ENCODE data around the gene TRIO. TPM values are rescaled to one million over a fixed set of nuclear protein-coding genes. Genes with fewer than 3 reads are reported as not detected.

The TRIO gene
- total and polyA plus RNA-seq, 2 of the 8 experiments (the other 6 are each of a cell fraction or from before 2014, with no cell fraction given) = 35.1 to 69.1 TPM

GRCh38 chr5:14267991-14268708 lies 125.0 kb downstream of the TRIO start:
- H3K9ac ChIP-seq (replicated peaks in 1 of 4; ENCODE audit: extremely low read depth in 1 of 4, low read depth in 3 of 4, low read length in 3 of 4) = no peak overlapping the region
- H3K4me3 ChIP-seq (ENCODE audit: extremely low read depth in 1 of 4, insufficient read depth in 2 of 4, low read depth in 3 of 4, low read length in 4 of 4) = no peak overlapping the region
- H3K14ac ChIP-seq (ENCODE audit: insufficient read length) = no peak overlapping the region
- H2BK120ac ChIP-seq (replicated peaks; ENCODE audit: low read depth, low read length) = no peak overlapping the region
- no peak overlapping the region for H4K5ac ChIP-seq (ENCODE audit: insufficient read length, low read depth, low read length)
- H3K79me2 ChIP-seq (ENCODE audit: control insufficient read depth in 1 of 2, insufficient read depth in 2 of 2, low read length in 2 of 2) = peaks cover 8 to 86% of the 10 kb centered on the region in 2 experiments; a peak in 3 of 4 replicates
- peaks cover 4 to 5% of the 10 kb centered on the region in 2 experiments for H4K20me1 ChIP-seq (replicated peaks in 1 of 2; ENCODE audit: control insufficient read depth in 1 of 2, insufficient read depth in 2 of 2, low read length in 2 of 2)
- DNase-seq (ENCODE audit: low read depth in 1 of 2, low spot score in 2 of 2) (no peak), FAIRE-seq (no peak)
- H3K9me3 ChIP-seq (ENCODE audit: insufficient read depth in 2 of 2, low read depth in 1 of 2, low read length in 1 of 2) = no peaks in the 10 kb centered on the region
- no peak overlapping the region for H3K56ac ChIP-seq (replicated peaks; ENCODE audit: insufficient read length, low read depth, low read length)
- no peak overlapping the region for H4K8ac ChIP-seq (ENCODE audit: extremely low read depth, insufficient read depth, low read length)
- no peak overlapping the region for H3K18ac ChIP-seq (ENCODE audit: extremely low read depth, low read length)
- no peak overlapping the region for H2AFZ ChIP-seq (ENCODE audit: low read length)
- H3K23me2 ChIP-seq (ENCODE audit: low read depth, low read length) = no peaks in the 10 kb centered on the region
- 0 out of 2 replicates have a peak overlapping the region, but pooled peaks have one; percentile 73 for H2BK5ac ChIP-seq (ENCODE audit: low read depth, low read length)
- no peak overlapping the region for H3K4me2 ChIP-seq (ENCODE audit: insufficient read depth in 1 of 2, low read depth in 2 of 2, low read length in 2 of 2)
- no peaks in the 10 kb centered on the region; a peak in 1 of 8 replicates for H3K36me3 ChIP-seq (ENCODE audit: control insufficient read depth in 2 of 4, insufficient read depth in 4 of 4, low read length in 3 of 4)
- H3K27ac ChIP-seq (ENCODE audit: low read depth, low read length) = peak overlapping the region; percentile 11; the same call in 1 of the 2 replicates
- WGBS, 2 experiments (ENCODE audit: extremely low coverage in 1 of 2, insufficient coverage in 1 of 2, insufficient read length in 1 of 2, insufficient replicate concordance in 2 of 2, low coverage in 1 of 2, low lambda C conversion rate in 2 of 2, missing lambda C conversion rate in 1 of 2) = 89% methylated on average over 6 of the region's 6 CpGs; no CpG with 5 or more reads in 1 of the 2 experiments
- no peak overlapping the region for H3K4ac ChIP-seq (replicated peaks; ENCODE audit: insufficient read length, low read depth, low read length)
- peak overlapping the region; percentile 78; the same call in 1 of the 2 replicates for H2BK12ac ChIP-seq (ENCODE audit: low read depth, low read length)
- H3K79me1 ChIP-seq (ENCODE audit: low read depth, low read length) = peaks cover 9% of the 10 kb centered on the region; the same call in 1 of the 2 replicates
- POLR2A ChIA-PET (ENCODE audit: partially characterized antibody) = interaction anchor here (1.0 to 2.4 kb wide), 3 partner anchors 9 to 127 kb away, joined by 3 to 8 read pairs (median 3); no protein-coding TSS in a partner anchor
- no peak overlapping the region for H2BK15ac ChIP-seq (ENCODE audit: low read length)
- no peak overlapping the region for H2BK20ac ChIP-seq (ENCODE audit: low read length)
- peak overlapping the region; percentile 42 for H4K91ac ChIP-seq (replicated peaks; ENCODE audit: insufficient read length, low read length)
- H3K23ac ChIP-seq (ENCODE audit: insufficient read length) = no peak overlapping the region
- H3K4me1 ChIP-seq (replicated peaks in 1 of 4; ENCODE audit: control insufficient read depth in 3 of 4, insufficient read depth in 4 of 4, low read length in 3 of 4) = peaks cover 9 to 30% (median 23%) of the 10 kb centered on the region in 4 experiments
- no peak overlapping the region for H2AK5ac ChIP-seq (ENCODE audit: low read depth, low read length)
- no peaks in the 10 kb centered on the region for H3K27me3 ChIP-seq (replicated peaks in 1 of 4; ENCODE audit: control insufficient read depth in 3 of 4, extremely low read depth in 1 of 4, insufficient read depth in 3 of 4, low read length in 3 of 4)
- CTCF ChIA-PET (ENCODE audit: partially characterized antibody) = interaction anchor here (0.6 to 5.4 kb wide), 8 partner anchors 9 to 248 kb away, joined by 3 to 30 read pairs (median 6); partner anchors contain the start of gene TRIO
- TF ChIP-seq SAP30 (IDR thresholded peaks at IDR 0.05; ENCODE audit: insufficient read depth, insufficient replicate concordance, low read length) (no peak), SRF (IDR thresholded peaks at IDR 0.05; ENCODE audit: low read depth, low read length) (no peak), SIN3A (conservative IDR thresholded peaks at IDR 0.05 in 1 of 2, IDR thresholded peaks at IDR 0.05 in 1 of 2; ENCODE audit: low read depth in 1 of 2, low read length in 2 of 2) (no peak), USF2 (IDR thresholded peaks at IDR 0.05; ENCODE audit: low read length) (no peak), EZH2 (IDR thresholded peaks at IDR 0.05; ENCODE audit: low read depth, low read length, severe bottlenecking) (no peak)
